GM18867 (cell line): Measurements from ENCODE around the gene CEP120.
"Not testable (repeated sequence)": the region's sequence is repeated elsewhere in the genome, so short reads cannot be mapped to it uniquely, and the experiment has no call there.

Experiments used
- ATAC-seq: cut with Tn5 transposase; IDR thresholded peaks from one replicate; pipeline ENCODE4 v1.9.1; 2021; ENCODE audit warnings: mild to moderate bottlenecking, moderate library complexity; ENCODE audit not compliant: unreplicated experiment

The CEP120 gene

GRCh38 chr5:123423278-123424149 is at the start of gene CEP120:
Gene CEP120, minus strand, starts transcription at chr5:123423403. Its CDS starts 405 bp downstream, at chr5:123422998.
- ATAC-seq: peak; percentile 98

- ATAC-seq: no peak
Observed at GRCh38 chr5:123472150-123472924, 49.1 kb upstream of the CEP120 start.

GRCh38 chr5:123471385-123471784 is 48.2 kb upstream of the CEP120 start:
- no peak for ATAC-seq

GRCh38 chr5:123466839-123467238 is 43.6 kb upstream of the CEP120 start:
- ATAC-seq: not testable (repeated sequence)

GRCh38 chr5:123460296-123460729 is 37.1 kb upstream of the CEP120 start:
- peak; percentile 34 for ATAC-seq

GRCh38 chr5:123458994-123459393 is 35.8 kb upstream of the CEP120 start:
- ATAC-seq: not testable (repeated sequence)

- no peak for ATAC-seq
Observed at GRCh38 chr5:123456242-123456641, 33.0 kb upstream of the CEP120 start.

- peak; percentile 94 for ATAC-seq
Observed at GRCh38 chr5:123455640-123456039, 32.4 kb upstream of the CEP120 start.

GRCh38 chr5:123455095-123455494 is 31.9 kb upstream of the CEP120 start:
- ATAC-seq: peak; percentile 60

GRCh38 chr5:123454259-123454911 is 31.2 kb upstream of the CEP120 start:
- ATAC-seq: no peak

- ATAC-seq: no peak
Observed at GRCh38 chr5:123452401-123452800, 29.2 kb upstream of the CEP120 start.

GRCh38 chr5:123451047-123451446 is 27.8 kb upstream of the CEP120 start:
- ATAC-seq: no peak

GRCh38 chr5:123450640-123451039 is 27.4 kb upstream of the CEP120 start:
- ATAC-seq: no peak

- ATAC-seq: peak; percentile 24
Observed at GRCh38 chr5:123450114-123450513, 26.9 kb upstream of the CEP120 start.

- ATAC-seq: no peak
Observed at GRCh38 chr5:123449424-123449974, 26.3 kb upstream of the CEP120 start.

- ATAC-seq: no peak
Observed at GRCh38 chr5:123448743-123449142, 25.5 kb upstream of the CEP120 start.

- ATAC-seq: peak; percentile 81
Observed at GRCh38 chr5:123448017-123448617, 24.9 kb upstream of the CEP120 start.

GRCh38 chr5:123444016-123444415 is 20.8 kb upstream of the CEP120 start:
- ATAC-seq: no peak

- ATAC-seq: peak; percentile 81
Observed at GRCh38 chr5:123441408-123441807, 18.2 kb upstream of the CEP120 start.

- ATAC-seq: no peak
Observed at GRCh38 chr5:123440456-123441181, 17.4 kb upstream of the CEP120 start.
